DMS114 treated with DMSO at 0.1 percent for 48 hours (cell line): ENCODE measurements around the gene CLDN24.

Experiments
- DNase-seq: peaks from one replicate; lab custom pipeline; 2025; ENCODE audit not compliant: unreplicated experiment; lab: John Stamatoyannopoulos, UW

CLDN24 gene

GRCh38 chr4:183322326-183322725 is at the start of gene CLDN24:
CLDN24 (minus strand) TSS chr4:183322426; CDS start chr4:183322426, 0 bp downstream.
- no peak for DNase-seq

GRCh38 chr4:183370786-183371185 is 48.6 kb upstream of the CLDN24 start:
- DNase-seq = no peak

- DNase-seq = no peak
Observed at GRCh38 chr4:183369073-183369472, 46.8 kb upstream of the CLDN24 start.

DNA sequence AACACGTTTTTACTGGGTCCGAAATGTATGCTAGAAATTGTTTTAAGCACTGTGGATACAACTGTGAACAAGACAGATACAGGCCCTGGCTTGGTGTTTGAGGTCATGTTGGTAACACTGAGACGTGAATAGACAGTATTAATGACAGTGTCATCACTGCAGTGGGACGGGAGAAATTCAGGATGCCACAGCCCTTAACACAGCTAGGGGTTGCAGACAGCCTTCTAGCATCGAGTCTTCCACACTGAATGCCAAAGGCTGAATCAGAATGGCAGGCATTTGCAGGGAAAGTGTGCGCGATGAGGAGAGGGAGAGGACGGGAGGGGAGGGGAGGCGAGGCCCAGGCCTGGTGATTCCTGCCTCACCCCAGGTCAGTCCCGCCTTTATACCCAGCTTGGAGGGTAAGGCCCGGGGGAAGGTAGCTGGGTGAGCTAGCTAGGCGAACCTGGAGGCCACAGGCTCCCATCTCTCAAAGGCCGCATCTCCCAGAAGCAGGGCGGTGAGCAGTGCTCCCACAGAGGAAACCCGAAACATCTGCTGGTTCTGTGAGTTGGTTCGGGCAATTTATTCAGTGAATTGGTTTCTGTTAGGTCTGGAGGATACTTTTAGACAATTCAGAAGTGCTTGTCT is 44.1 kb upstream of the CLDN24 start:
- no peak for DNase-seq

- DNase-seq = no peak
Observed at GRCh38 chr4:183364025-183364424, 41.8 kb upstream of the CLDN24 start.

DNA sequence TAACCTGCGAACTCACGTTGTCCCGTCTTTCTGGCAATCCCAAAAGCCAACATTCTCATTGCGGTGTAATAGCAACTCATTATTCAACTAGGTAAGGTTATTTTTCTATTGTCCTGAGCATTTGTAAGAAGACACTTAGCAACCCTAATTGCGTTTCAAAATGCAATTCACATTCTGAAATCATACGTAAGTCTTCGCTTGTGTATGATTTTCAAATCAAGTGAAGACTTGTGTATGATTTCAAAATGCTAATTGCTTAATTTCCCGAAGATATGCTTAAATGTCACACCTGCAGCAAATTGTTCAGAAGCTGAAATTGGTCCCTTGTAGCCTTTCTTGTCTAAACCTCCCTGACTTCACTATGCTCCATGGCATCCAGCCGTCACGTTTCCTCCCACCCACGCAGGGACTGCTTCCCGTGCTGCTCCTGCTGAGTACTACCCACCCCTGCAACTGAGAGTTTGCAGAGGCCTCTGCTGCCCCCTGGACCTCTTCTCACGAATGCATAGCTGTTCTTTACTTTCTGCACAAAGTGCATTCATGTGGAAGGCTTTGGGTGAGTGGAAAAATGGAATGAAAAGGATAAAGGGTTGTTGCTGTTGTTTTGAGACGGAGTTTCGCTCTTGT is 40.8 kb upstream of the CLDN24 start:
- no peak for DNase-seq

GRCh38 chr4:183362036-183362435 is 39.8 kb upstream of the CLDN24 start:
- DNase-seq = no peak

- DNase-seq = no peak
Observed at GRCh38 chr4:183360161-183360919, 38.1 kb upstream of the CLDN24 start.

- DNase-seq = no peak
Observed at GRCh38 chr4:183358215-183358755, 36.1 kb upstream of the CLDN24 start.

DNA sequence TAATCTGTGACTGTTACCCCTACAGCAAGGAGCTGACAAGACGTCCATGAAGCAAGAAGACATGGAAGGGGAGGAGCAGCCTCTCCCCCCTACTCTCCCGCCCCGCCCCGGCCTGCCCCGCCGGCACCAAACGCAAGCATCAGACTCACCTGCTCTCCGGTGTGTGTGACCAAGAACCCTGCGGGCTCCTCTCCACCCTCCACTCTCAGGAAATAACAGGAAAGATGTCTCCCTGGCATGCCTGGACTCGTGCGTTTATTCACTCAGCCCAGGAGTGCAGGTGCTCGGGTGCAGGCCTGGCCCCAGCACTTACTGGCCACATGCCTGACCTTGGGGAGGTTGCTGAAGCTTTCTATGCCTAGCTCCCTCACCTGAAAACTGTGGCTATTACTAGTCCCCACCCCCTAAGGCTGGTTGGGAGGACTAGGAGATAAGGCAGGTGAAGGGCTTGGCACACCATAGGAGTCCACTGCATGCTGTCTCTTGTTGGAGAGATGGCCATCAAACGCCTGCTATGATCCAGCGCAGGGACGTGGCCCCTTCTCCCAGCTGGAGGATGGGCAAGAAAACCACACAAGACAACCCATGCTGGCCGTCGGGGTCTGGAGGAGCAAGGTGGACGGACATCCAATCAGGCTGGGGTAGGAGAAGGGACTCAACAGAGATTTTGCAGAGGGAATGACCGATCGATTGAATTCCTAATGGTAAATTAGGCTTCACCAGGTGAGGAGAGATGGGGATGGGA is 34.9 kb upstream of the CLDN24 start:
- DNase-seq = no peak

- DNase-seq = no peak
Observed at GRCh38 chr4:183356173-183356830, 34.1 kb upstream of the CLDN24 start.

DNA sequence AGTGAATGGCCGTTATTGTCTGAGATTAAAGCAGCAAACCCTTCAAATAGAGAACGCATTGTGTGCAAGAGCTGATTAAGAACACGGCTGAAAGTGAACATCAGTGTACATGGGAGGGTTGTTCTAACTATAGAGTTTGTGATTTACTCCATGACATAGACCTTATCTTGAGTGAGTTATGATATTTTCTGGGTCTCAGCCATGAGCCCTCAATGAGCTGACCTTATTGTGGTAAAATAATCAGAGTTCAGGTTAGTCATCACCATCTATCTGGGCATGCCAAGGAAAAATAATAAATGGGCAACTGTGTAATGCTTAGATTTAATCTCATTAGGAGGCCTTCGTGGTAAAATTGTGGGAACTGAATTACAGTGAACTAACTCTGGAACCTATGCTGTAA is 33.2 kb upstream of the CLDN24 start:
- DNase-seq = no peak

GRCh38 chr4:183354219-183354618 is 32.0 kb upstream of the CLDN24 start:
- no peak for DNase-seq

DNA sequence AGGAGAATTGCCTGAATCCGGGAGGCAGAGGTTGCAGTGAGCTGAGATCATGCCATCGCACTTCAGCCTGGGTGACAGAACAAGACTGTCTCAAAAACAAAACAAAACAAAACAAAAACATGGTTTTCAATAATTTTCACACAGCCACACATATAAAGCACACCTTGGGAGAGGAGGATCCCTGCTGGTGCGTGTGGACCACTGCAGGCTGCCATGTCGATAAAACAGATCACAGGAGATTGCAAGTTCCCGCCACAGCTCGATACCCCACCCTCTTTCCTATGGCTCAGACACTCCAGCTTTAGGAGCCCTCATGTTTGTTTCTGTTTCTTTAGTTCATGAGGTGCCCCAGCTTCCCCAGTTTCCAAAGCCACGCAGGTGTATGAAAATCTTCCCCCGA is 31.3 kb upstream of the CLDN24 start:
- no peak for DNase-seq

GRCh38 chr4:183352546-183352945 is 30.3 kb upstream of the CLDN24 start:
- no peak for DNase-seq

GRCh38 chr4:183350317-183351071 is 28.3 kb upstream of the CLDN24 start:
- no peak for DNase-seq

- DNase-seq = no peak
Observed at GRCh38 chr4:183349673-183350072, 27.4 kb upstream of the CLDN24 start.

GRCh38 chr4:183348706-183349659 is 26.8 kb upstream of the CLDN24 start:
- DNase-seq = no peak

DNA sequence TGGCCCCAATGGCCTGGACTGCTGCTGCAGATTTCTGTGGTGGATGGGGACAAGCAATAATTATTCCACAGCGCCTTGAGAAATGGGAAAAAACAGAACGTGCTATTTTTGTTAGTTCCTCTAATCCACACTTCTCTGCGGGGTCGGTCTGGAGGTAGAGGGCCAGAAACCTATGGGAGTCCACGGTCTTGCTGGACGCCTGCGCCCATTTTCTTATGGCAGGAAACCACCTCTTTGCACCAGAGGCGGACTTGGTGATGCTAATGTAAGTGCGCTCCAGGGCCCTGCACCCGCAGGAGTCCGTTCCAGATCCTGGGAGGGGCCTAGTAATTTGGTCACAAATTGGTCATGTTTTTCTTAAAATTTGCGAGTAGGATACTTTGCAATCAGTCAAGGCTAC is 25.9 kb upstream of the CLDN24 start:
- DNase-seq = no peak
